ENCODE measurements around the gene YWHAE. TPM values are rescaled to one million over a fixed set of nuclear protein-coding genes. Genes with fewer than 3 reads are reported as not detected.

The YWHAE gene
- total and polyA plus RNA-seq, 2 donors (not counting 1 experiment from before 2014, with no cell fraction given) = 364 to 1,742 TPM

- TF ChIP-seq EZH2 (IDR thresholded peaks at IDR 0.05; ENCODE audit: low read length, missing control alignments) = no peak
- TF ChIP-seq CTCF (conservative IDR thresholded peaks at IDR 0.05 in 1 of 2, IDR thresholded peaks at IDR 0.05 in 1 of 2; ENCODE audit: low read depth in 1 of 2, low read length in 2 of 2) = no peak
- H3K4me2 ChIP-seq (ENCODE audit: extremely low read depth, insufficient read depth, low read length) = no peak overlapping the region
- peak in 1 of 2 donors; percentile 34 for DNase-seq (ENCODE audit: low read depth in 2 of 2)
- no peaks in the 10 kb centered on the region for H3K9me3 ChIP-seq (ENCODE audit: control insufficient read depth, insufficient read depth, low read depth, low read length)
- peaks cover 8% of the 10 kb centered on the region for H3K36me3 ChIP-seq (ENCODE audit: control insufficient read depth, insufficient read depth, low read length)
- H3K79me2 ChIP-seq (ENCODE audit: control insufficient read depth, insufficient read depth, low read length) = peaks cover 80% of the 10 kb centered on the region
- H3K4me1 ChIP-seq (ENCODE audit: control insufficient read depth, extremely low read depth, insufficient read depth, low read length) = peaks cover 2% of the 10 kb centered on the region
- peaks cover 2% of the 10 kb centered on the region for H4K20me1 ChIP-seq (ENCODE audit: control insufficient read depth, extremely low read depth, insufficient read depth, low read length)
- H3K27ac ChIP-seq (ENCODE audit: insufficient read depth, low read length) = no peak overlapping the region
- no peaks in the 10 kb centered on the region for H3K27me3 ChIP-seq (ENCODE audit: control insufficient read depth, insufficient read depth, low read length)
- H3K4me3 ChIP-seq (replicated peaks in 1 of 4; ENCODE audit: control extremely low read depth in 1 of 4, insufficient read depth in 1 of 4, low read depth in 3 of 4, low read length in 4 of 4) = no peak overlapping the region
- H3K9ac ChIP-seq (ENCODE audit: insufficient read depth, low read length) = no peak overlapping the region
- no peak overlapping the region for H2AFZ ChIP-seq (ENCODE audit: low read length)
Measured at GRCh38 chr17:1434150-1434549, 34.1 kb upstream of the YWHAE start.

GRCh38 chr17:1431631-1432104 is 31.6 kb upstream of the YWHAE start:
- Histone ChIP-seq H4K20me1 (ENCODE audit: control insufficient read depth, extremely low read depth, insufficient read depth, low read length) (peaks cover 2% of the 10 kb centered on the region), H3K79me2 (ENCODE audit: control insufficient read depth, insufficient read depth, low read length) (peaks cover 71% of the 10 kb centered on the region), H3K27me3 (ENCODE audit: control insufficient read depth, insufficient read depth, low read length) (no peaks in the 10 kb centered on the region), H3K4me2 (ENCODE audit: extremely low read depth, insufficient read depth, low read length) (no peak overlapping the region), H3K4me1 (ENCODE audit: control insufficient read depth, extremely low read depth, insufficient read depth, low read length) (no peaks in the 10 kb centered on the region), H2AFZ (ENCODE audit: low read length) (no peak overlapping the region), H3K36me3 (ENCODE audit: control insufficient read depth, insufficient read depth, low read length) (peaks cover 8% of the 10 kb centered on the region), H3K4me3 (replicated peaks in 1 of 4; ENCODE audit: control extremely low read depth in 1 of 4, insufficient read depth in 1 of 4, low read depth in 3 of 4, low read length in 4 of 4) (no peak overlapping the region), H3K9ac (ENCODE audit: insufficient read depth, low read length) (no peak overlapping the region), H3K27ac (ENCODE audit: insufficient read depth, low read length) (no peak overlapping the region), H3K9me3 (ENCODE audit: control insufficient read depth, insufficient read depth, low read depth, low read length) (no peaks in the 10 kb centered on the region)
- TF ChIP-seq EZH2 (IDR thresholded peaks at IDR 0.05; ENCODE audit: low read length, missing control alignments) (no peak), CTCF (conservative IDR thresholded peaks at IDR 0.05 in 1 of 2, IDR thresholded peaks at IDR 0.05 in 1 of 2; ENCODE audit: low read depth in 1 of 2, low read length in 2 of 2) (no peak)
- DNase-seq (ENCODE audit: low read depth in 2 of 2) = no peak

- H3K4me3 ChIP-seq (replicated peaks in 1 of 4; ENCODE audit: control extremely low read depth in 1 of 4, insufficient read depth in 1 of 4, low read depth in 3 of 4, low read length in 4 of 4) = no peak overlapping the region
- peaks cover 12% of the 10 kb centered on the region for H3K4me1 ChIP-seq (ENCODE audit: control insufficient read depth, extremely low read depth, insufficient read depth, low read length)
- no peaks in the 10 kb centered on the region for H3K27me3 ChIP-seq (ENCODE audit: control insufficient read depth, insufficient read depth, low read length)
- no peak for TF ChIP-seq EZH2 (IDR thresholded peaks at IDR 0.05; ENCODE audit: low read length, missing control alignments)
- no peak for TF ChIP-seq CTCF (conservative IDR thresholded peaks at IDR 0.05 in 1 of 2, IDR thresholded peaks at IDR 0.05 in 1 of 2; ENCODE audit: low read depth in 1 of 2, low read length in 2 of 2)
- H3K9ac ChIP-seq (ENCODE audit: insufficient read depth, low read length) = no peak overlapping the region
- H2AFZ ChIP-seq (ENCODE audit: low read length) = no peak overlapping the region
- peaks cover 5% of the 10 kb centered on the region for H3K36me3 ChIP-seq (ENCODE audit: control insufficient read depth, insufficient read depth, low read length)
- H4K20me1 ChIP-seq (ENCODE audit: control insufficient read depth, extremely low read depth, insufficient read depth, low read length) = no peaks in the 10 kb centered on the region
- peak in 1 of 2 donors; percentile 19 for DNase-seq (ENCODE audit: low read depth in 2 of 2)
- H3K27ac ChIP-seq (ENCODE audit: insufficient read depth, low read length) = peak overlapping the region; percentile 46
- H3K4me2 ChIP-seq (ENCODE audit: extremely low read depth, insufficient read depth, low read length) = peak overlapping the region; percentile 49
- peaks cover 41% of the 10 kb centered on the region for H3K79me2 ChIP-seq (ENCODE audit: control insufficient read depth, insufficient read depth, low read length)
- no peaks in the 10 kb centered on the region for H3K9me3 ChIP-seq (ENCODE audit: control insufficient read depth, insufficient read depth, low read depth, low read length)
Measured at GRCh38 chr17:1423456-1424135, 23.6 kb upstream of the YWHAE start.
